ENCODE measurements around the gene PLRG1.

PLRG1 gene

DNA sequence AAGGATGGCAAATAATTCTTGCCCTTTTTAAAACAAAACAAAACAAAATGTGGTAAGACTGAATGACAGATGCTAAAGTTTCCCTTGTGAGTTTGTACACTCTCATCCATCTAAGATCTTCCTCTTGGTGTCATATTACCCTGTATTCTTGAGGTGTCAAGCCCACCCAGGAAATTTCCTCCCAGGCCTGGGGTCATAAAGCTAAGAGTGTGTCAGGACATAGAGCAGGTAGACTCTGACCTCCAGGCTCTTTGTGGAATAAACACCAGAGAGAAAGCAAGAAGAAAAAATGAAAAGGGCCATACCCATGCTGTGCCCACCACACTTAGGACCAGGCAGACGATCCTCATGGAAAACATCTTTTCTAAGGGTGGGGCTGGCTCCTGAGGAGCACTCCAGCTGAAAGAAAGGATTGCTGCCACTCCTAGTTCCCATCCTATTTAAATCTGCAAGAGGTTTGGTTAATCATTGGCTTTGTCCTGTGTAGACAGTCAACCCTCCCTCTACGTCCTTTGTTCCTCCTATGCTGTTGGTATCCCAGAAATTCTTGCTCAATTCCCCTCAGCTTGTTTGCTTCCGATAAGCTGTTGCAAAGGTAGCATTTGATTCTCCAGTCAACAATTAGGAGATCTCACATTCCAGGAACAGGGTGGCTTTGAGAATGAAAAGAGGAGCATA, 40.3 kb upstream of the PLRG1 start, which contains the start of gene FGA:
TSS of gene FGA (minus strand) at position 414 of the 678 bp plus-strand sequence. CDS start at position 359, 55 bp downstream.
- no peak within 1 kb of the TSS for H3K4me3 ChIP-seq (ENCODE audit: low read depth, low read length)
- TF ChIP-seq, protein P1, sequence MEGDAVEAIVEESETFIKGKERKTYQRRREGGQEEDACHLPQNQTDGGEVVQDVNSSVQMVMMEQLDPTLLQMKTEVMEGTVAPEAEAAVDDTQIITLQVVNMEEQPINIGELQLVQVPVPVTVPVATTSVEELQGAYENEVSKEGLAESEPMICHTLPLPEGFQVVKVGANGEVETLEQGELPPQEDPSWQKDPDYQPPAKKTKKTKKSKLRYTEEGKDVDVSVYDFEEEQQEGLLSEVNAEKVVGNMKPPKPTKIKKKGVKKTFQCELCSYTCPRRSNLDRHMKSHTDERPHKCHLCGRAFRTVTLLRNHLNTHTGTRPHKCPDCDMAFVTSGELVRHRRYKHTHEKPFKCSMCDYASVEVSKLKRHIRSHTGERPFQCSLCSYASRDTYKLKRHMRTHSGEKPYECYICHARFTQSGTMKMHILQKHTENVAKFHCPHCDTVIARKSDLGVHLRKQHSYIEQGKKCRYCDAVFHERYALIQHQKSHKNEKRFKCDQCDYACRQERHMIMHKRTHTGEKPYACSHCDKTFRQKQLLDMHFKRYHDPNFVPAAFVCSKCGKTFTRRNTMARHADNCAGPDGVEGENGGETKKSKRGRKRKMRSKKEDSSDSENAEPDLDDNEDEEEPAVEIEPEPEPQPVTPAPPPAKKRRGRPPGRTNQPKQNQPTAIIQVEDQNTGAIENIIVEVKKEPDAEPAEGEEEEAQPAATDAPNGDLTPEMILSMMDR (IDR thresholded peaks at IDR 0.05; ENCODE audit: low read depth, low read length), result no peak

DNA sequence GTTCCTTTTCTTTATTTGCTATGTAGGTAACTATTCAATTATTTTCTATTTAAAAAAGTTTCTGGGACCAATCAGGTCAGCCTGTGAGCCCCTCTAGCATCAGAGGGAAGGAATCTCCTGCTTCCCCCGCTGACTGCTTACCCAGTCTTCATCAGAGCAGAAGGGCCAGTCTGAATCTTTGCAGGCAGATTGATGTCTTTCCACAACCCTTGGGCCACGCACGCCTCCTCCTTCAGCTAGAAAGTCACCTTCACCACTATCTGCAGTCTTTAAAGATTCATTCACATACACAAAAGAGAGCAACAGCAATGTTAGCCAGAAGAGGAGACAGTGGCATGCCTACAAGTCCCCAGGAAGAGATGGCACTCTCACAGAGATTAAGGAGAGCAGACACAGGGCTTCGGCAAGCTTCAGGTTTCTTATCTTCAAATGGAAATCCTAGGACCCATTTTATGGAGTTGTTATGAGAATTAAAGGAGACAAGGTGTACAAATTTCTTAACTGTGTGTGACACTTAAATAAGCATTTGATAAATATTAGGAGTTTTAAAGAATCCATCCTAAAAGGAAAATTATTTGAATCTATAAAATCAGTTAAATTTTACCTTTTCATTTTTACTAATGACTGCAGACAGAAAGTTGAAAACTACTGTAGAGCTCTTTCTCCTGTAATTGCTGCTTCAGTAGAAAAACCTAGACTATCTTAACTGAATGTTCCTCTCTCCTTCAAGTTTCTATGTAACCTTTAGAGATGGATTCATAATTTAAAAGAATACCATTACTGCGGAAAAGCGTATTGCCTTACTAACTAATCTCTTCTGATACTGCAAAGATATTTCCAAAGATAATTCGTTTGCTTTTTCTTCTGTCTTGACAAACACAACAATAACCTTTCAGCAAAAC, 39.3 kb upstream of the PLRG1 start:
- no peak overlapping the region for H3K4me3 ChIP-seq (ENCODE audit: low read depth, low read length)
- TF ChIP-seq, protein P1 (IDR thresholded peaks at IDR 0.05; ENCODE audit: low read depth, low read length), result no peak

DNA sequence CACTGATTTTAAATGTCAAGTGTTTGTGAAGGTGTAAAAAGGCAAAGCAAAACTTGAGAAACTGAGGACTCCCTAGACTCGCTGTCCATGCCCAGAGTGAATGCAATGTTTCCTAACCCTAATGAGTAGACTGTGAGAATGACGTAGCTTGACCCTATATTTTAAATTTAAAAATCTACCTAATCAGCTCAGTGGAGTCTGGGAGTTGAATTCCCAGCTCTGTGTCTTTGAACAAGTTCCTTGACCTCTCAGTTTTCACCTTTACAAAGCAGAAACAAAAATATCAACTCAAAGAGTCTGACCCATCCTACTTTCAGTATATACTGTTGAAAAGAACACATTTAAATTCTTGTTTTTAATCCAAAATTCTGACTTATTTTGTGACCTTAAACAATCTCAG, 38.0 kb upstream of the PLRG1 start:
- H3K4me3 ChIP-seq (ENCODE audit: low read depth, low read length), result no peak overlapping the region
- TF ChIP-seq, protein P1 (IDR thresholded peaks at IDR 0.05; ENCODE audit: low read depth, low read length), result no peak

DNA sequence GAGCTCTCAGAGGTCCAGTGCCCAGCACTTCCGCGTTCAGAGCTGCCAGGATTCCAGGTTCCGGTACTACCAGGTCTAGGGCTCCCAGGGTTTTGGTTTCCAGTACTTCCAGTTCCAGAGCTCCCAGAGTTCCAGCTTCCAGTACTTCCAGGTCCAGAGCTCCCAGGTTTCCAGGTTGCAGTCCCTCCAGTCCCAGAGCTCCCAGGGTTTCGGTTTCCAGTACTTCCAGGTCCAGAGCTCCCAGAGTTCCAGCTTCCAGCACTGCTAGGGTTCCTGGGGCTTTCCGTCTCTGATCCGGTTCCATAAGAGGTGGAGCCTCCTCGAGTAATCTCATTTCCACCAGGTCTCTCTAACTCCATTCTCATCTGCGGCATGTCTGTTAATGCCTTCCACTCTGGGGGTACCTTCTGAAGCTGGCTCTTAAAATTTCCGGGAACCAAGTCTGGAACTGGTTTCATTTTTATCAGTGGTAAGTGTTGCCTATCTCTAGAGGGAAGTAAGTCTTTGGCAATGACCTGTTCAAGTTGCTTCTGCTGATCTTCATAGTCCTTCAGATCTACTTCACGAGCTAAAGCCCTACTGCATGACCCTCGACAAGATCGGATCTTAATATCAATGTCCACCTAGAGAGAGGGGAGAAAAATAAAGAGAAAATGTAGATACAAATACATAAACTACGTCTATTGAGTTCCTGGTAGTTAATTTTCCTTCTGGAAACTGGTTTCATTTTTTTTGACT, 36.3 kb upstream of the PLRG1 start:
- TF ChIP-seq, protein P1 (IDR thresholded peaks at IDR 0.05; ENCODE audit: low read depth, low read length), result no peak
- H3K4me3 ChIP-seq (ENCODE audit: low read depth, low read length), result peak overlapping the region; percentile 13; the same call in 1 of the 2 replicates

DNA sequence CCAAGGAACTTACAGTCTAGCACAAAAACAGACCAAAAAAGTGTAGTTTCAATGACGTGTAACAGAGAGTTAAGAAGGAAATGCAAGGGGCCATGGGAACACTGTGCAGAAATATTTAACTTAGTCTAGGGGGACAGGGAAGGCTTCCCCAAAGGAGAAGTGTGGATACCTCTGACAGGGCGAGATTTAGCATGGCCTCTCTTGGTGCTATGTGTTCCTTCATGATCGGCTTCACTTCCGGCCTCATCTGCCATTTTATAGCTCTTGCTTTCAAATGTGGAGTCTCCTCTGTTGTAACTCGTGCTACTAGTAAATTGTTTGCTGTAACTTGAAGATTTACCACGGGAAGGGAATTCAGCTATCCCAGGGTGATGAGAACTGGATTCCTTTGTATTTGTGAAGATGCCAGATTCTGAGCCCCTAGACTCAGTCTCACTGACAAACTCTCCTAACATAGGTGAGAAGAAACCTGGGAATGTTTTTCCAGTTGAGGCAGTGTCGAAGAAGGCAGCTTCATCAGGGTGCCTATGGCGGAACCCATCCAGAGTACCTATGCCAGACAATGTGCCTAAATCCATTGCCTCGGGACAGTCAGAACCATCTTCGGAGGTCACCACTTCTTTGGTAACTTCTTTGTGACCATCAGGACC, 35.3 kb upstream of the PLRG1 start:
- TF ChIP-seq, protein P1 (IDR thresholded peaks at IDR 0.05; ENCODE audit: low read depth, low read length), result no peak
- no peak overlapping the region for H3K4me3 ChIP-seq (ENCODE audit: low read depth, low read length)

DNA sequence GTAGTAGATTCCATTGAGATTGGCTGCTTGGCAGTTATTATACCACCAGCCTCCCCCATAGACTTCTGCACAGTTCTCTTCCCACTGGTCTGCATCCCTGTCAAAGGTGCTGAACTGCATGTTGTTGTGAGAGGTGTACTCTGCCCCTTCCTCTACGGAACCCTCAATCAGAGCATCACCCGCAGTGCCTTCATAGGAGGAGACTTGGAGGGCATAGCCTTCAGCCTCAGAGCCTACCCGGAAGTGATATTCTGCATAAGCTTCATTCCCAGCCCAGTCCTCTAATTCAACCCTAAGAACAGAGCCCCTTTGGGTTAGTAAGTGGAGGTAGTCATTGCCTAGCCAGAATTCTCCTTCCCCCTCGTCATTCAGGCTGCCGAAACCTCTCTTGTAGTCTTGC, 34.1 kb upstream of the PLRG1 start:
- TF ChIP-seq, protein P1 (IDR thresholded peaks at IDR 0.05; ENCODE audit: low read depth, low read length), result no peak
- no peak overlapping the region for H3K4me3 ChIP-seq (ENCODE audit: low read depth, low read length)
